RWPE1 (cell line): Measurements from ENCODE around the gene AK1.
A peak's percentile ranks its signal among the peaks of the same experiment; 100 is the strongest.

Source experiments
- CTCF ChIA-PET: fragments of 350-600 bp; sonication (Branson Sonifier 250); formaldehyde crosslinking; extraction: SDS; loops from one replicate; lab custom pipeline; 2021; lab: Yijun Ruan, JAX
- POLR2A ChIA-PET: fragments of 400-600 bp; formaldehyde crosslinking; extraction: SDS; loops from one replicate; lab custom pipeline; 2020; ENCODE audit warnings: antibody characterized with exemption; ENCODE audit not compliant: low non-redundant PET; lab: Yijun Ruan, JAX
- DNase-seq: peaks from one replicate; pipeline ENCODE4 v3.0.0; 2012; ENCODE audit warnings: low spot score
- H3K27ac ChIP-seq: fragments of 450-650 bp; 2 replicates; pipeline ENCODE4 v1.5.1; 2017
- CTCF ChIP-seq: fragments of 450-650 bp; conservative IDR thresholded peaks from 2 replicates; pipeline ENCODE4 v1.5.1; 2017; ENCODE audit warnings: low read depth, mild to moderate bottlenecking

The AK1 gene

GRCh38 chr9:127867356-127868277, 9.9 kb downstream of the AK1 start:
- peak overlapping the region; percentile 18 for H3K27ac ChIP-seq
- no peak for DNase-seq
- no peak for TF ChIP-seq CTCF
- ChIA-PET CTCF (interaction anchor here (0.6 to 0.9 kb wide), 2 partner anchors 15 to 82 kb away, joined by 3 to 4 read pairs; partner anchors contain the start of gene CDK9), POLR2A (no interaction called here)

GRCh38 chr9:127866535-127866934, 10.9 kb downstream of the AK1 start:
- DNase-seq, result no peak
- ChIA-PET POLR2A (no interaction called here), CTCF (interaction anchor here (0.7 to 0.9 kb wide), 2 partner anchors 81 to 132 kb away, joined by 3 read pairs; partner anchors contain the start of genes CDK9 and TOR2A)
- peak overlapping the region; percentile 18 for H3K27ac ChIP-seq
- TF ChIP-seq CTCF, result no peak

GRCh38 chr9:127865645-127866464, 11.6 kb downstream of the AK1 start:
- POLR2A ChIA-PET, result no interaction called here
- TF ChIP-seq CTCF, result no peak
- H3K27ac ChIP-seq, result peak overlapping the region; percentile 18
- no peak for DNase-seq
- CTCF ChIA-PET, result interaction anchor here (0.5 to 0.9 kb wide), 3 partner anchors 55 to 60 kb away, joined by 3 read pairs; no protein-coding TSS in a partner anchor

- no peak for DNase-seq
- POLR2A ChIA-PET, result no interaction called here
- H3K27ac ChIP-seq, result no peak overlapping the region
- CTCF ChIA-PET, result no interaction called here
- no peak for TF ChIP-seq CTCF
These were observed 14.3 kb downstream of the AK1 start for GRCh38 chr9:127863191-127863621.

- DNase-seq, result no peak
- POLR2A ChIA-PET, result no interaction called here
- no peak overlapping the region for H3K27ac ChIP-seq
- CTCF ChIA-PET, result interaction anchor here (0.6 to 1.5 kb wide), 3 partner anchors 7 to 1933 kb away, joined by 3 to 5 read pairs (median 3); no protein-coding TSS in a partner anchor
- no peak for TF ChIP-seq CTCF
These were observed 15.1 kb downstream of the AK1 start for GRCh38 chr9:127862075-127863011.
